Activated CD8-positive, alpha-beta T cell treated with anti-CD3 and anti-CD28 coated beads, Interleukin-2, amount 10 ng/mL, durations not matched to agents 7 days and 5 days (primary cell): ENCODE measurements around the gene CCDC3. TPM values are rescaled to one million over a fixed set of nuclear protein-coding genes. Genes with fewer than 3 reads are reported as not detected.
"Not testable (repeated sequence)": the region's sequence is repeated elsewhere in the genome, so short reads cannot be mapped to it uniquely, and the experiment has no call there.

Experiments used
- ATAC-seq: fragments of 150-1000 bp; cut with Tn5 transposase; one replicate; pipeline ENCODE4 v1.10.0; 2021; ENCODE audit warnings: moderate library complexity
- CTCF ChIA-PET: fragments of 350-600 bp; sonication (Branson Sonifier 250); formaldehyde crosslinking; loops from one replicate; lab custom pipeline; 2021; ENCODE audit warnings: antibody characterized with exemption; lab: Charles Lee
- POLR2A ChIA-PET: fragments of 350-600 bp; sonication (Branson Sonifier 250); formaldehyde crosslinking; loops from one replicate; lab custom pipeline; 2021; ENCODE audit warnings: antibody characterized with exemption; lab: Charles Lee
- DNase-seq: peaks from one replicate; pipeline ENCODE4 v3.0.0-alpha.2; 2020
- H3K27ac Mint-ChIP-seq: one replicate; pipeline ENCODE4 v1.8.0; 2021; ENCODE audit warnings: mild to moderate bottlenecking, mixed read lengths
- H3K27me3 Mint-ChIP-seq: one replicate; pipeline ENCODE4 v1.8.0; 2021; ENCODE audit warnings: low read depth, mixed read lengths
- H3K36me3 Mint-ChIP-seq: one replicate; pipeline ENCODE4 v1.8.0; 2021; ENCODE audit warnings: low read depth, mixed read lengths
- H3K4me1 Mint-ChIP-seq: one replicate; pipeline ENCODE4 v1.8.0; 2021; ENCODE audit warnings: low read depth, mixed read lengths
- H3K4me3 Mint-ChIP-seq: one replicate; pipeline ENCODE4 v1.8.0; 2021; ENCODE audit warnings: mild to moderate bottlenecking, mixed read lengths
- H3K9me3 Mint-ChIP-seq: one replicate; pipeline ENCODE4 v1.8.0; 2022; ENCODE audit warnings: mixed read lengths; ENCODE audit not compliant: insufficient read depth
- total RNA-seq, 2 experiments: library from RNA; stranded (reverse); gene quantifications; one replicate each; pipeline ENCODE4 v1.2.3, GENCODE V29; 2021

The CCDC3 gene
- total RNA-seq, 2 experiments from 2014 or later = not detected

GRCh38 chr10:13035731-13036130 is 34.2 kb upstream of the CCDC3 start:
- H3K4me3 Mint-ChIP-seq, ATAC-seq, H3K27ac Mint-ChIP-seq, H3K27me3 Mint-ChIP-seq, H3K36me3 Mint-ChIP-seq, CTCF ChIA-PET, H3K4me1 Mint-ChIP-seq, POLR2A ChIA-PET, H3K9me3 Mint-ChIP-seq, DNase-seq: not testable (repeated sequence)

GRCh38 chr10:13026873-13027272 is 25.4 kb upstream of the CCDC3 start:
- no peak for ATAC-seq

GRCh38 chr10:13023754-13024153 is 22.2 kb upstream of the CCDC3 start:
- Mint-ChIP-seq H3K36me3 (no peaks in the 10 kb centered on the region), H3K27ac (no peak overlapping the region), H3K9me3 (peaks cover 21% of the 10 kb centered on the region), H3K4me3 (no peak overlapping the region), H3K27me3 (no peaks in the 10 kb centered on the region), H3K4me1 (no peaks in the 10 kb centered on the region)
- CTCF ChIA-PET = interaction anchor here (1.2 kb wide), 1 partner anchor 122 kb away, joined by 3 read pairs; no protein-coding TSS in a partner anchor
- ATAC-seq (no peak), DNase-seq (no peak)
- POLR2A ChIA-PET = no interaction called here

More at GRCh38 chr10:13026873-13027272, 25.4 kb upstream of the CCDC3 start:
- no peaks in the 10 kb centered on the region for H3K4me1 Mint-ChIP-seq
- DNase-seq = no peak
- H3K27me3 Mint-ChIP-seq = peaks cover 3% of the 10 kb centered on the region
- POLR2A ChIA-PET = no interaction called here
- CTCF ChIA-PET = no interaction called here
- H3K4me3 Mint-ChIP-seq = no peak overlapping the region
- no peak overlapping the region for H3K27ac Mint-ChIP-seq
- peaks cover 21% of the 10 kb centered on the region for H3K9me3 Mint-ChIP-seq
- no peaks in the 10 kb centered on the region for H3K36me3 Mint-ChIP-seq

GRCh38 chr10:13019280-13019679 is 17.8 kb upstream of the CCDC3 start:
- CTCF ChIA-PET = no interaction called here

GRCh38 chr10:13018171-13018570 is 16.7 kb upstream of the CCDC3 start:
- POLR2A ChIA-PET = no interaction called here
- CTCF ChIA-PET = no interaction called here
- ATAC-seq = no peak
- H3K4me3 Mint-ChIP-seq = no peak overlapping the region
- peaks cover 4% of the 10 kb centered on the region for H3K9me3 Mint-ChIP-seq
- H3K27me3 Mint-ChIP-seq = peaks cover 2% of the 10 kb centered on the region
- no peaks in the 10 kb centered on the region for H3K36me3 Mint-ChIP-seq
- no peaks in the 10 kb centered on the region for H3K4me1 Mint-ChIP-seq
- H3K27ac Mint-ChIP-seq = no peak overlapping the region
- DNase-seq = no peak

More at GRCh38 chr10:13019280-13019679, 17.8 kb upstream of the CCDC3 start:
- Mint-ChIP-seq H3K27ac (no peak overlapping the region), H3K4me1 (no peaks in the 10 kb centered on the region), H3K36me3 (no peaks in the 10 kb centered on the region), H3K4me3 (no peak overlapping the region), H3K9me3 (peaks cover 12% of the 10 kb centered on the region), H3K27me3 (peaks cover 2% of the 10 kb centered on the region)
- DNase-seq = no peak
- no peak for ATAC-seq
- POLR2A ChIA-PET = no interaction called here

GRCh38 chr10:13016886-13017285 is 15.4 kb upstream of the CCDC3 start:
- no peaks in the 10 kb centered on the region for H3K4me1 Mint-ChIP-seq
- no peaks in the 10 kb centered on the region for H3K36me3 Mint-ChIP-seq
- H3K9me3 Mint-ChIP-seq = no peaks in the 10 kb centered on the region
- POLR2A ChIA-PET = no interaction called here
- peaks cover 6% of the 10 kb centered on the region for H3K27me3 Mint-ChIP-seq
- H3K27ac Mint-ChIP-seq = no peak overlapping the region
- no peak for DNase-seq
- CTCF ChIA-PET = no interaction called here
- H3K4me3 Mint-ChIP-seq = no peak overlapping the region
- ATAC-seq = no peak

GRCh38 chr10:13016426-13016825 is 14.9 kb upstream of the CCDC3 start:
- Mint-ChIP-seq H3K36me3 (no peaks in the 10 kb centered on the region), H3K4me1 (no peaks in the 10 kb centered on the region), H3K27ac (no peak overlapping the region), H3K9me3 (no peaks in the 10 kb centered on the region), H3K27me3 (peaks cover 6% of the 10 kb centered on the region), H3K4me3 (no peak overlapping the region)
- CTCF ChIA-PET = no interaction called here
- POLR2A ChIA-PET = no interaction called here
- ATAC-seq = no peak
- DNase-seq = no peak

- ChIA-PET CTCF (no interaction called here), POLR2A (no interaction called here)
- no peak for ATAC-seq
- H3K27ac Mint-ChIP-seq = no peak overlapping the region
- no peaks in the 10 kb centered on the region for H3K36me3 Mint-ChIP-seq
- DNase-seq = no peak
- H3K27me3 Mint-ChIP-seq = peaks cover 34% of the 10 kb centered on the region
- H3K4me1 Mint-ChIP-seq = no peaks in the 10 kb centered on the region
- H3K4me3 Mint-ChIP-seq = no peak overlapping the region
- H3K9me3 Mint-ChIP-seq = no peaks in the 10 kb centered on the region
These were observed 4.5 kb upstream of the CCDC3 start for GRCh38 chr10:13006037-13006436.

GRCh38 chr10:13003759-13004158 is 2.2 kb upstream of the CCDC3 start:
- Mint-ChIP-seq H3K27me3 (peaks cover 46% of the 10 kb centered on the region), H3K4me3 (no peak overlapping the region), H3K9me3 (no peaks in the 10 kb centered on the region), H3K27ac (no peak overlapping the region), H3K4me1 (no peaks in the 10 kb centered on the region), H3K36me3 (no peaks in the 10 kb centered on the region)
- ChIA-PET POLR2A (no interaction called here), CTCF (no interaction called here)
- DNase-seq = no peak
- ATAC-seq = no peak

- H3K27me3 Mint-ChIP-seq = peaks cover 46% of the 10 kb centered on the region
- no peak overlapping the region for H3K27ac Mint-ChIP-seq
- ChIA-PET CTCF (no interaction called here), POLR2A (no interaction called here)
- H3K4me3 Mint-ChIP-seq = no peak overlapping the region
- no peaks in the 10 kb centered on the region for H3K4me1 Mint-ChIP-seq
- no peaks in the 10 kb centered on the region for H3K9me3 Mint-ChIP-seq
- DNase-seq = no peak
- no peaks in the 10 kb centered on the region for H3K36me3 Mint-ChIP-seq
- no peak for ATAC-seq
These were observed 1.5 kb upstream of the CCDC3 start for GRCh38 chr10:13003004-13003403.

GRCh38 chr10:13001887-13002212 is 337 bp upstream of the CCDC3 start:
- no peak overlapping the region for H3K27ac Mint-ChIP-seq
- ChIA-PET CTCF (no interaction called here), POLR2A (no interaction called here)
- no peaks in the 10 kb centered on the region for H3K36me3 Mint-ChIP-seq
- no peaks in the 10 kb centered on the region for H3K4me1 Mint-ChIP-seq
- peaks cover 48% of the 10 kb centered on the region for H3K27me3 Mint-ChIP-seq
- no peak for DNase-seq
- H3K4me3 Mint-ChIP-seq = peak overlapping the region; percentile 4
- no peak for ATAC-seq
- H3K9me3 Mint-ChIP-seq = no peaks in the 10 kb centered on the region

GRCh38 chr10:13000431-13000830 is 1.1 kb downstream of the CCDC3 start:
- ChIA-PET CTCF (no interaction called here), POLR2A (no interaction called here)
- Mint-ChIP-seq H3K4me1 (no peaks in the 10 kb centered on the region), H3K9me3 (no peaks in the 10 kb centered on the region), H3K36me3 (no peaks in the 10 kb centered on the region), H3K4me3 (no peak overlapping the region), H3K27me3 (peaks cover 46% of the 10 kb centered on the region), H3K27ac (no peak overlapping the region)
- DNase-seq = no peak
- no peak for ATAC-seq

GRCh38 chr10:12999849-13000248 is 1.7 kb downstream of the CCDC3 start:
- Mint-ChIP-seq H3K36me3 (no peaks in the 10 kb centered on the region), H3K9me3 (no peaks in the 10 kb centered on the region), H3K4me1 (no peaks in the 10 kb centered on the region), H3K27me3 (peaks cover 42% of the 10 kb centered on the region), H3K4me3 (no peak overlapping the region), H3K27ac (no peak overlapping the region)
- ChIA-PET CTCF (no interaction called here), POLR2A (no interaction called here)
- no peak for DNase-seq
- no peak for ATAC-seq
